Tibial nerve (tissue), 4 donors: Measurements from ENCODE around the gene PRRX1. TPM values are rescaled to one million over a fixed set of nuclear protein-coding genes. Genes with fewer than 3 reads are reported as not detected.

Source experiments
- DNase-seq, 2 donors: peaks; one replicate each; pipeline ENCODE4 v3.0.0-alpha.2; 2019; ENCODE audit warnings: low spot score in 2 of 2
- H3K27ac ChIP-seq, 4 donors: fragments of 200-600 bp; sonication (generic) in 3 of 4; one replicate each; pipeline ENCODE4 v1.5.1; 2017 to 2019; ENCODE audit warnings: mild to moderate bottlenecking in 1 of 4
- H3K27me3 ChIP-seq, 2 donors: fragments of 200-600 bp; sonication (generic) in 1 of 2; one replicate each; pipeline versions ENCODE4 v1.5.1 to v1.6.0; 2017 to 2019
- H3K36me3 ChIP-seq, 3 donors: fragments of 200-600 bp; sonication (generic); one replicate each; pipeline ENCODE4 v1.5.1; 2018 to 2019
- H3K4me1 ChIP-seq, 4 donors: fragments of 200-600 bp; sonication (generic) in 3 of 4; one replicate each; pipeline ENCODE4 v1.5.1; 2017 to 2019
- H3K4me3 ChIP-seq, 4 donors: fragments of 200-600 bp; sonication (generic) in 3 of 4; one replicate each; pipeline ENCODE4 v1.5.1; 2017 to 2019; ENCODE audit warnings: mild to moderate bottlenecking in 1 of 4, moderate library complexity in 1 of 4
- H3K9me3 ChIP-seq, 4 donors: fragments of 200-600 bp; sonication (generic) in 3 of 4; one replicate each; pipeline ENCODE4 v1.5.1; 2017 to 2019
- EP300 ChIP-seq, 2 donors: sonication (generic); formaldehyde crosslinking; IDR thresholded peaks; one replicate each; pipeline ENCODE4 v1.6.1; 2017; ENCODE audit warnings: antibody characterized with exemption in 2 of 2, mild to moderate bottlenecking in 1 of 2
- POLR2A ChIP-seq, 2 donors: fragments of 450-650 bp; IDR thresholded peaks; one replicate each; pipeline ENCODE4 v1.6.1; 2017; ENCODE audit warnings: antibody characterized with exemption in 2 of 2, mild to moderate bottlenecking in 2 of 2, moderate library complexity in 2 of 2
- WGBS, 2 donors: methylation state at CpG; one replicate each; pipeline ENCODE4 v1.1.5; 2018; 5-methylcytosine and 5-hydroxymethylcytosine counted together
- total RNA-seq, 4 donors: library from RNA; depleted of rRNA; stranded (reverse); fragments of >200 nt; gene quantifications; one replicate each; pipeline ENCODE4 v1.1.0, GENCODE V29; 2016
- TF ChIP-seq, protein P1 (sequence below), 5 experiments: fragments of 200-600 bp in 3 of 5; fragments of 450-650 bp in 2 of 5; sonication (generic) in 3 of 5; IDR thresholded peaks; one replicate each; pipeline ENCODE4 v1.5.1; 2016 to 2019; ENCODE audit warnings: antibody characterized with exemption in 5 of 5, mild to moderate bottlenecking in 3 of 5, moderate library complexity in 2 of 5

The PRRX1 gene
- total RNA-seq, 4 donors from 2014 or later, result 55.5 to 97.5 (median 66.2) TPM

DNA sequence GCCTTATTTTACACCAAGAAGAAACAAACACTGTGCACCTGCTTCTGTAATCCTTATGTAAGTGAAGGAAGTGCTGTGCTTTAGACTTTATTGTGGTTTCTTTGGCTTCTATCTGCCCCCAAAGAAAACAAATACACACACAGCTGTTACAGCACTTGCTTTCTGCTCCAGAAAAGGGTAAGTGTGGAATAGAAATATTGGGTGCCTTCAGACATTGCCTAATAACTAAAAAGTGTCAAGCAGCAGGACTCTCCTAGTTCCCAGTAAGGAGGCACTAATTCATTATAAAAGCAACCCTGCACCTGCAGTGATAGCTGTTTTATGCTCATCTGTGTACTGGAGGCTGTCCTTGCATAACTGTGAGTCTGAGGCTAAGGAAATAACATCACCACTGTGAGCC is 23.4 kb upstream of the PRRX1 start:
- Histone ChIP-seq H3K27me3 (no peaks in the 10 kb centered on the region), H3K9me3 (no peaks in the 10 kb centered on the region), H3K27ac (no peak overlapping the region), H3K4me1 (no peaks in the 10 kb centered on the region), H3K36me3 (no peaks in the 10 kb centered on the region), H3K4me3 (no peak overlapping the region)
- no peak for DNase-seq
- TF ChIP-seq EP300 (IDR thresholded peaks at IDR 0.05), result no peak
- TF ChIP-seq, protein P1, sequence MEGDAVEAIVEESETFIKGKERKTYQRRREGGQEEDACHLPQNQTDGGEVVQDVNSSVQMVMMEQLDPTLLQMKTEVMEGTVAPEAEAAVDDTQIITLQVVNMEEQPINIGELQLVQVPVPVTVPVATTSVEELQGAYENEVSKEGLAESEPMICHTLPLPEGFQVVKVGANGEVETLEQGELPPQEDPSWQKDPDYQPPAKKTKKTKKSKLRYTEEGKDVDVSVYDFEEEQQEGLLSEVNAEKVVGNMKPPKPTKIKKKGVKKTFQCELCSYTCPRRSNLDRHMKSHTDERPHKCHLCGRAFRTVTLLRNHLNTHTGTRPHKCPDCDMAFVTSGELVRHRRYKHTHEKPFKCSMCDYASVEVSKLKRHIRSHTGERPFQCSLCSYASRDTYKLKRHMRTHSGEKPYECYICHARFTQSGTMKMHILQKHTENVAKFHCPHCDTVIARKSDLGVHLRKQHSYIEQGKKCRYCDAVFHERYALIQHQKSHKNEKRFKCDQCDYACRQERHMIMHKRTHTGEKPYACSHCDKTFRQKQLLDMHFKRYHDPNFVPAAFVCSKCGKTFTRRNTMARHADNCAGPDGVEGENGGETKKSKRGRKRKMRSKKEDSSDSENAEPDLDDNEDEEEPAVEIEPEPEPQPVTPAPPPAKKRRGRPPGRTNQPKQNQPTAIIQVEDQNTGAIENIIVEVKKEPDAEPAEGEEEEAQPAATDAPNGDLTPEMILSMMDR (IDR thresholded peaks at IDR 0.05), result no peak
- no peak for TF ChIP-seq POLR2A (IDR thresholded peaks at IDR 0.05)

DNA sequence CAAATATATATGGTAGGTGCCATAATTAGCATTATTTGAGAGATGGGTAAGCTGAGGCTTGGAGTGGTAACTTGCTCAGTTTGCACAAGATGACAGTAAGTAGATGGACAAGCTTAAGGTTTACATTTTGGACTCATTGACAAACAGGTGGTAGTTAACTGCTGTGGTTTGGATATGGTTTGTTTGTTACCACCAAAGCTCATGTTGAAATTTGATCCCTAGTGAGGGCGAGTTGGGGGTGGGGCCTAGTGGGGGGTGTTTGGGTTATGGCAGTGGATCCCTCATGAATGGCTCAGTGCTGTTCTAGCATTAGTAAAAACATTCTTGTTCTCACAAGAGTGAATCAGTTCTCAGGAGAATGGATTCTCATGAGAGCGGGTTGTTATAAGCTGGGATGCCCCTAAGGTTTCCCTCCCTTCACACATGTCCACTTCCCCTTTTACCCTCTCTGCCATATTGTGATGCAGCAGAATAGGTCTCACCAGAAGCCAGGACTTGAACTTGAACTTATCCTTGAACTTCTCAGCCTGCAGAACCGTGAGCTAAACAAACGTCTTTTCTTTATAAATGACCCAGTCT is 6.6 kb upstream of the PRRX1 start:
- WGBS, 2 donors, result 58 to 69% methylated on average over 4 of the region's 4 CpGs
- peaks cover 0 to 24% of the 10 kb centered on the region in 2 donors for H3K27me3 ChIP-seq

DNA sequence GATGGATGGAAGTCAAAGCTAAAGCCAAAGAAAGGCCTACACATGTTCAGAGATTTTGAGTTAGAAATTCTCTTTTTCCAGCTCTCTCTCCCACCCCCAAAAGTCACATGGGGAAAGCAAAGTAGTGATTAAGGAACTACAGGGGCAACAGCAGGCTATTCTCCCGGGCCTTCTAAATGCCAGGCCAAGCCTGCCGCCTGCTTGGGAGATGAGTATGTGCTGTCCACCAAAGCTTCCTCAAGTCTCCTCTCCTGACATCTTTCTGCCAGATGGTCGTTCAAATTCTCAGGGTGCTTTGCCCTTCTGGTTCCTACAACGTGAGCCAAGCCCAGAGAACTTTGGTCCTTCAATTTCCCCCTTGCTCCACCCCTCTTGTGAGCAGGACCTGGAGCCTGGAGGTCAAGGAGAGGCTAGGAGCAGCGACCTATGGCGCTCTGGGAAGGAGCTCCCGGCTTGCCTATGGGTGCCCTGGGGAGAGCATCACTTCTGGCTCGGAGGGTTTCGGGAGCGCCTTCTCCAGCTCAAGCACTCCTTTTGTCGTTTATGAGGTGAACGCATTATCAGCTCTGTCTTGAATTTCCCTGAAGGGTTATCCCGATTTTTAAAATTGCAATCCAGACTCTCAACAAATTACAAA is 4.4 kb upstream of the PRRX1 start:
- no peak for TF ChIP-seq EP300 (IDR thresholded peaks at IDR 0.05)
- TF ChIP-seq, protein P1 (IDR thresholded peaks at IDR 0.05), result no peak
- TF ChIP-seq POLR2A (IDR thresholded peaks at IDR 0.05), result no peak
- Histone ChIP-seq H3K9me3 (no peaks in the 10 kb centered on the region), H3K36me3 (no peaks in the 10 kb centered on the region), H3K4me3 (no peak overlapping the region), H3K27me3 (peaks cover 0 to 43% of the 10 kb centered on the region in 2 donors), H3K4me1 (peaks cover 0 to 35% (median 5%) of the 10 kb centered on the region in 4 donors), H3K27ac (no peak overlapping the region)
- no peak for DNase-seq
- 75 to 81% methylated on average over 13 of the region's 13 CpGs for WGBS, 2 donors

More for the DNA sequence above, 6.6 kb upstream of the PRRX1 start:
- Histone ChIP-seq H3K4me3 (no peak overlapping the region), H3K9me3 (no peaks in the 10 kb centered on the region), H3K27ac (no peak overlapping the region), H3K36me3 (no peaks in the 10 kb centered on the region), H3K4me1 (peaks cover 0 to 20% (median 5%) of the 10 kb centered on the region in 4 donors)
- no peak for DNase-seq
- TF ChIP-seq EP300 (IDR thresholded peaks at IDR 0.05) (no peak), POLR2A (IDR thresholded peaks at IDR 0.05) (no peak)
- TF ChIP-seq, protein P1 (IDR thresholded peaks at IDR 0.05), result no peak

DNA sequence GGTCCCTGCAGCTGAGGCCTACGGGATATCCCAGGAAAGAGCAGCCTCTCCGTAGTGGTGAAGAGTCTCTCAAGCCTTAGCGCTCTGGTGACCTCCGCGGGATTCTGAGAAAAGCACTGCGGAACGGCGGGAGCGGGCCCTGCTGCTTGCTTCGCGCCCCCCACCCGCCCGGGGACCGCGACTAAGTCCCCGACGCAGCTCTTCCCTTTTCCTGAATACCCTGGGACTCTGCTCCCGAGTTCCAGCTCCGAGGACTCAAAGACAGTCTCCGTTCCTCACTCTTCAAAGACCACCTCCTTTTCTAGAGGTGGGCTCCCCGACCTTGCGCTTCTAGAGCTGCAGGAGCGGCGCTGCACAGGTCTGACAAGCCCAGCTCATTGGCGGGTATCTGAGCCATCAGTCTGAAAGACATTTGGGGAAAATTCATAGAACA is 3.6 kb upstream of the PRRX1 start:
- TF ChIP-seq EP300 (IDR thresholded peaks at IDR 0.05) (no peak), POLR2A (IDR thresholded peaks at IDR 0.05) (no peak)
- TF ChIP-seq, protein P1 (IDR thresholded peaks at IDR 0.05), result no peak
- Histone ChIP-seq H3K27me3 (peaks cover 0 to 49% of the 10 kb centered on the region in 2 donors), H3K4me1 (peaks cover 0 to 43% (median 5%) of the 10 kb centered on the region in 4 donors)

More for the DNA sequence above, 3.6 kb upstream of the PRRX1 start:
- no peak for DNase-seq
- Histone ChIP-seq H3K36me3 (no peaks in the 10 kb centered on the region), H3K9me3 (no peaks in the 10 kb centered on the region), H3K27ac (no peak overlapping the region), H3K4me3 (no peak overlapping the region)
- 49 to 53% methylated on average over 25 of the region's 25 CpGs for WGBS, 2 donors
